Measurements from ENCODE around the gene CA10. TPM values are rescaled to one million over a fixed set of nuclear protein-coding genes. Genes with fewer than 3 reads are reported as not detected.

The CA10 gene
- total RNA-seq, 1 donor from 2014 or later = 1.3 TPM

DNA sequence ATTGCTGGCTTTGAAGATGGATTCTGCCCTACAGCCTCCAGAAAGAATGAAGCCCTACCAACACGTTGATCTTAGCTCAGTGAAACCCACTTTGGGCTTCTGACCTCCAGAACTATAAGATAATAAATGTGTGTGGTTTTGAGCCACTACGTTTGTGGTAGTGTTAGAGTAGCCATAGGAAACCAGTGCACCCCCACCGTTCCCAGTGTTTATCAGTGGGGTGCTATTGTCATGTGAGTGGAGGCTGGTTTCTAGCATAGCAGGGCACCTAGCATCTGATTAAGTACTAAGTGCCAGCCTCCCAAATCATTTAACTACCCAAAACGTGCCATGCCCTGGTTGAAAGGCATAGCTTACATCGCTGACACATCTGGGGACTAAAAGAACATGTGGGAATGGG is 474.3 kb downstream of the CA10 start:
- DNase-seq = no peak
- Mint-ChIP-seq H3K9me3 (ENCODE audit: unreplicated experiment) (no peaks in the 10 kb centered on the region), H3K27me3 (ENCODE audit: unreplicated experiment) (no peaks in the 10 kb centered on the region), H3K4me1 (ENCODE audit: low read depth, unreplicated experiment) (no peaks in the 10 kb centered on the region), H3K4me3 (ENCODE audit: unreplicated experiment) (no peak overlapping the region), H3K36me3 (ENCODE audit: unreplicated experiment) (no peaks in the 10 kb centered on the region), H3K27ac (ENCODE audit: unreplicated experiment) (no peak overlapping the region)
- no peak for TF ChIP-seq CTCF (IDR thresholded peaks at IDR 0.05; ENCODE audit: partially characterized antibody, unreplicated experiment)

- Mint-ChIP-seq H3K9me3 (ENCODE audit: unreplicated experiment) (no peaks in the 10 kb centered on the region), H3K36me3 (ENCODE audit: unreplicated experiment) (no peaks in the 10 kb centered on the region), H3K4me1 (ENCODE audit: low read depth, unreplicated experiment) (no peaks in the 10 kb centered on the region), H3K4me3 (ENCODE audit: unreplicated experiment) (no peak overlapping the region), H3K27ac (ENCODE audit: unreplicated experiment) (no peak overlapping the region), H3K27me3 (ENCODE audit: unreplicated experiment) (no peaks in the 10 kb centered on the region)
- no peak for DNase-seq
- no peak for TF ChIP-seq CTCF (IDR thresholded peaks at IDR 0.05; ENCODE audit: partially characterized antibody, unreplicated experiment)
Observed at GRCh38 chr17:51683291-51683690, 475.2 kb downstream of the CA10 start.

- no peak for TF ChIP-seq CTCF (IDR thresholded peaks at IDR 0.05; ENCODE audit: partially characterized antibody, unreplicated experiment)
- no peak for DNase-seq
Observed at GRCh38 chr17:51682115-51682514, 476.4 kb downstream of the CA10 start.

DNA sequence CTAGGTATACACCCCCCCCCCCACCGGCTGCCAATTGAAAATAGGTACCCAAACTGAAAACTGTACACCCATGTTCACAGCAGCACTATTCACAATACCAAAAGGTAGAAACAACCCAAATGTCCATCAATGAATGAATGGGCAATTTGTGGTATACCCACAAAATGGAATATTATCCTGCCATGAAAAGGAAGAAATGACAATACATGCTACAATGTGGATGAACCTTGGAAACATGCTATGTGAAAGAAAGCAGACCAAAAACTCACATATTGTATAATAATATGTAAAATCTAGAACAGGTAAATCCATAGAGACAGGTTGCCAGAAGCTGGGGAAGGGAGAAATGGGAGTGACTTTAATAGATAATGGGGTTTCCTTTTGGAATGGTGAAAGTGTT is 480.6 kb downstream of the CA10 start:
- Mint-ChIP-seq H3K4me3 (ENCODE audit: unreplicated experiment) (no peak overlapping the region), H3K27me3 (ENCODE audit: unreplicated experiment) (no peaks in the 10 kb centered on the region), H3K27ac (ENCODE audit: unreplicated experiment) (no peak overlapping the region), H3K9me3 (ENCODE audit: unreplicated experiment) (peaks cover 2% of the 10 kb centered on the region), H3K36me3 (ENCODE audit: unreplicated experiment) (no peaks in the 10 kb centered on the region), H3K4me1 (ENCODE audit: low read depth, unreplicated experiment) (no peaks in the 10 kb centered on the region)
- no peak for TF ChIP-seq CTCF (IDR thresholded peaks at IDR 0.05; ENCODE audit: partially characterized antibody, unreplicated experiment)
- DNase-seq = no peak

More at GRCh38 chr17:51682115-51682514, 476.4 kb downstream of the CA10 start:
- Mint-ChIP-seq H3K27ac (ENCODE audit: unreplicated experiment) (no peak overlapping the region), H3K27me3 (ENCODE audit: unreplicated experiment) (no peaks in the 10 kb centered on the region), H3K36me3 (ENCODE audit: unreplicated experiment) (no peaks in the 10 kb centered on the region), H3K4me1 (ENCODE audit: low read depth, unreplicated experiment) (no peaks in the 10 kb centered on the region), H3K9me3 (ENCODE audit: unreplicated experiment) (peaks cover 2% of the 10 kb centered on the region), H3K4me3 (ENCODE audit: unreplicated experiment) (no peak overlapping the region)

DNA sequence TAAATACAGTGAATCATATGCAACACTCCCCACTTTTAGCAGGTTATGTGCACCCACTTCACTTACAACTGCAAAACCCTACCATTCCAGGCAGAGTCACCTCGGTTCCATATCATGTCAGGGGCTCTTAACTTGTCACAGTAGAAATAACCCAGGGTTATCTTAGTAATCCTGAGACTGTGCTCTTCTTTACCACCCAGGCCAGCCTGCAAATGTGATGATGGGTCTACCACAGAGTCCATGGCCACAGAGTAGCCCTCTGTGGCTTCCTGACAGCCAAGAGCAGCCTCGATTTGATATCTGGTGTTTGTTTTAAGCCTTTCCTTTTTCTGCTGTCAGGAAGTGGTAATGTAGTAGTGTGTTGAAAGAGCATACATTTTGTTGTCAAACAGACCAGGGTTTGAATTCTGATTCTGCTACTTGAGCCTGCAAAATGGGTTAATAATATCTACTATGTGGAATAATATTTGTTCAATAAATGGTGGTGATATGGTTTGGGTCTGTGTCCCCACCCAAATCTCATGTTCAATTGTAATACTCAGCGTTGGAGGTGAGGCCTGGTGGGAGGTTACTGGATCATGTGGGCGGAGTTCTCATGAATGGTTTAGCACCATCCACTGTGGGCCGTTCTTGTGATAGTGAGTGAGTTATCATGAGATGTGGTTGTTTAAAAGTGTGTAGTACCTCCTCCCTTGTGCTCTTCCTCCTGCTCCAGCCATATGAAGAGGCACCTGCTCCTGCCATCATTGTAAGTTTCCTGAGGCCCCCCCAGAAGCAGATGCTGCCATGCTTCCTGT is 481.6 kb downstream of the CA10 start:
- Mint-ChIP-seq H3K9me3 (ENCODE audit: unreplicated experiment) (peaks cover 2% of the 10 kb centered on the region), H3K27me3 (ENCODE audit: unreplicated experiment) (no peaks in the 10 kb centered on the region), H3K4me3 (ENCODE audit: unreplicated experiment) (no peak overlapping the region), H3K36me3 (ENCODE audit: unreplicated experiment) (no peaks in the 10 kb centered on the region), H3K27ac (ENCODE audit: unreplicated experiment) (no peak overlapping the region), H3K4me1 (ENCODE audit: low read depth, unreplicated experiment) (no peaks in the 10 kb centered on the region)
- no peak for TF ChIP-seq CTCF (IDR thresholded peaks at IDR 0.05; ENCODE audit: partially characterized antibody, unreplicated experiment)
- DNase-seq = no peak

Data from glutamatergic neuron (in vitro differentiated cells).